ENCODE measurements around the gene TRIM16. TPM values are rescaled to one million over a fixed set of nuclear protein-coding genes. Genes with fewer than 3 reads are reported as not detected.

TRIM16 gene
- total and polyA plus RNA-seq, 9 of the 15 experiments (the other 6 are each of a cell fraction or from before 2014, with no cell fraction given), result 3.5 to 9.2 (median 8.2) TPM

- TF ChIP-seq EZH2 (IDR thresholded peaks at IDR 0.05; ENCODE audit: borderline replicate concordance, low read depth, low read length) (no peak), DDX20 (tag; IDR thresholded peaks at IDR 0.05; ENCODE audit: low read depth) (no peak), ZNF263 (CRISPR knock-in tag; IDR thresholded peaks at IDR 0.05; ENCODE audit: borderline replicate concordance) (no peak), ZNF511 (CRISPR knock-in tag; IDR thresholded peaks at IDR 0.05) (no peak), THAP12 (CRISPR knock-in tag; IDR thresholded peaks at IDR 0.05) (no peak), ZBED1 (IDR thresholded peaks at IDR 0.05) (no peak), SMAD4 (CRISPR knock-in tag; conservative IDR thresholded peaks at IDR 0.05) (no peak)
- TF ChIP-seq, protein P1, sequence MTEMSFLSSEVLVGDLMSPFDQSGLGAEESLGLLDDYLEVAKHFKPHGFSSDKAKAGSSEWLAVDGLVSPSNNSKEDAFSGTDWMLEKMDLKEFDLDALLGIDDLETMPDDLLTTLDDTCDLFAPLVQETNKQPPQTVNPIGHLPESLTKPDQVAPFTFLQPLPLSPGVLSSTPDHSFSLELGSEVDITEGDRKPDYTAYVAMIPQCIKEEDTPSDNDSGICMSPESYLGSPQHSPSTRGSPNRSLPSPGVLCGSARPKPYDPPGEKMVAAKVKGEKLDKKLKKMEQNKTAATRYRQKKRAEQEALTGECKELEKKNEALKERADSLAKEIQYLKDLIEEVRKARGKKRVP (CRISPR knock-in tag; IDR thresholded peaks at IDR 0.05), result peak; percentile 57; the same call in 1 of the 2 replicates
- TF ChIP-seq, protein P2, sequence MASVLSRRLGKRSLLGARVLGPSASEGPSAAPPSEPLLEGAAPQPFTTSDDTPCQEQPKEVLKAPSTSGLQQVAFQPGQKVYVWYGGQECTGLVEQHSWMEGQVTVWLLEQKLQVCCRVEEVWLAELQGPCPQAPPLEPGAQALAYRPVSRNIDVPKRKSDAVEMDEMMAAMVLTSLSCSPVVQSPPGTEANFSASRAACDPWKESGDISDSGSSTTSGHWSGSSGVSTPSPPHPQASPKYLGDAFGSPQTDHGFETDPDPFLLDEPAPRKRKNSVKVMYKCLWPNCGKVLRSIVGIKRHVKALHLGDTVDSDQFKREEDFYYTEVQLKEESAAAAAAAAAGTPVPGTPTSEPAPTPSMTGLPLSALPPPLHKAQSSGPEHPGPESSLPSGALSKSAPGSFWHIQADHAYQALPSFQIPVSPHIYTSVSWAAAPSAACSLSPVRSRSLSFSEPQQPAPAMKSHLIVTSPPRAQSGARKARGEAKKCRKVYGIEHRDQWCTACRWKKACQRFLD (CRISPR knock-in tag; IDR thresholded peaks at IDR 0.05), result no peak
- TF ChIP-seq, protein P3, sequence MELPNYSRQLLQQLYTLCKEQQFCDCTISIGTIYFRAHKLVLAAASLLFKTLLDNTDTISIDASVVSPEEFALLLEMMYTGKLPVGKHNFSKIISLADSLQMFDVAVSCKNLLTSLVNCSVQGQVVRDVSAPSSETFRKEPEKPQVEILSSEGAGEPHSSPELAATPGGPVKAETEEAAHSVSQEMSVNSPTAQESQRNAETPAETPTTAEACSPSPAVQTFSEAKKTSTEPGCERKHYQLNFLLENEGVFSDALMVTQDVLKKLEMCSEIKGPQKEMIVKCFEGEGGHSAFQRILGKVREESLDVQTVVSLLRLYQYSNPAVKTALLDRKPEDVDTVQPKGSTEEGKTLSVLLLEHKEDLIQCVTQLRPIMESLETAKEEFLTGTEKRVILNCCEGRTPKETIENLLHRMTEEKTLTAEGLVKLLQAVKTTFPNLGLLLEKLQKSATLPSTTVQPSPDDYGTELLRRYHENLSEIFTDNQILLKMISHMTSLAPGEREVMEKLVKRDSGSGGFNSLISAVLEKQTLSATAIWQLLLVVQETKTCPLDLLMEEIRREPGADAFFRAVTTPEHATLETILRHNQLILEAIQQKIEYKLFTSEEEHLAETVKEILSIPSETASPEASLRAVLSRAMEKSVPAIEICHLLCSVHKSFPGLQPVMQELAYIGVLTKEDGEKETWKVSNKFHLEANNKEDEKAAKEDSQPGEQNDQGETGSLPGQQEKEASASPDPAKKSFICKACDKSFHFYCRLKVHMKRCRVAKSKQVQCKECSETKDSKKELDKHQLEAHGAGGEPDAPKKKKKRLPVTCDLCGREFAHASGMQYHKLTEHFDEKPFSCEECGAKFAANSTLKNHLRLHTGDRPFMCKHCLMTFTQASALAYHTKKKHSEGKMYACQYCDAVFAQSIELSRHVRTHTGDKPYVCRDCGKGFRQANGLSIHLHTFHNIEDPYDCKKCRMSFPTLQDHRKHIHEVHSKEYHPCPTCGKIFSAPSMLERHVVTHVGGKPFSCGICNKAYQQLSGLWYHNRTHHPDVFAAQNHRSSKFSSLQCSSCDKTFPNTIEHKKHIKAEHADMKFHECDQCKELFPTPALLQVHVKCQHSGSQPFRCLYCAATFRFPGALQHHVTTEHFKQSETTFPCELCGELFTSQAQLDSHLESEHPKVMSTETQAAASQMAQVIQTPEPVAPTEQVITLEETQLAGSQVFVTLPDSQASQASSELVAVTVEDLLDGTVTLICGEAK (IDR thresholded peaks at IDR 0.05), result no peak
- TF ChIP-seq, protein P3 (CRISPR knock-in tag; IDR thresholded peaks at IDR 0.05), result no peak
- TF ChIP-seq, protein P4, sequence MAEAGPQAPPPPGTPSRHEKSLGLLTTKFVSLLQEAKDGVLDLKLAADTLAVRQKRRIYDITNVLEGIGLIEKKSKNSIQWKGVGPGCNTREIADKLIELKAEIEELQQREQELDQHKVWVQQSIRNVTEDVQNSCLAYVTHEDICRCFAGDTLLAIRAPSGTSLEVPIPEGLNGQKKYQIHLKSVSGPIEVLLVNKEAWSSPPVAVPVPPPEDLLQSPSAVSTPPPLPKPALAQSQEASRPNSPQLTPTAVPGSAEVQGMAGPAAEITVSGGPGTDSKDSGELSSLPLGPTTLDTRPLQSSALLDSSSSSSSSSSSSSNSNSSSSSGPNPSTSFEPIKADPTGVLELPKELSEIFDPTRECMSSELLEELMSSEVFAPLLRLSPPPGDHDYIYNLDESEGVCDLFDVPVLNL (CRISPR knock-in tag; IDR thresholded peaks at IDR 0.05; ENCODE audit: low read depth), result no peak
These were observed 32.5 kb downstream of the TRIM16 start (continued) for GRCh38 chr17:15651583-15652110.

All from K562 (cell line).